HG03469 (cell line): Measurements from ENCODE around the gene CCL20.
"Not testable (repeated sequence)": the region's sequence is repeated elsewhere in the genome, so short reads cannot be mapped to it uniquely, and the experiment has no call there.

ENCODE experiments used
- ATAC-seq: cut with Tn5 transposase; IDR thresholded peaks from one replicate; pipeline ENCODE4 v1.9.1; 2021; ENCODE audit warnings: mild to moderate bottlenecking, moderate library complexity, moderate number of reproducible peaks; ENCODE audit not compliant: unreplicated experiment

CCL20 gene, protein sequence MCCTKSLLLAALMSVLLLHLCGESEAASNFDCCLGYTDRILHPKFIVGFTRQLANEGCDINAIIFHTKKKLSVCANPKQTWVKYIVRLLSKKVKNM

DNA sequence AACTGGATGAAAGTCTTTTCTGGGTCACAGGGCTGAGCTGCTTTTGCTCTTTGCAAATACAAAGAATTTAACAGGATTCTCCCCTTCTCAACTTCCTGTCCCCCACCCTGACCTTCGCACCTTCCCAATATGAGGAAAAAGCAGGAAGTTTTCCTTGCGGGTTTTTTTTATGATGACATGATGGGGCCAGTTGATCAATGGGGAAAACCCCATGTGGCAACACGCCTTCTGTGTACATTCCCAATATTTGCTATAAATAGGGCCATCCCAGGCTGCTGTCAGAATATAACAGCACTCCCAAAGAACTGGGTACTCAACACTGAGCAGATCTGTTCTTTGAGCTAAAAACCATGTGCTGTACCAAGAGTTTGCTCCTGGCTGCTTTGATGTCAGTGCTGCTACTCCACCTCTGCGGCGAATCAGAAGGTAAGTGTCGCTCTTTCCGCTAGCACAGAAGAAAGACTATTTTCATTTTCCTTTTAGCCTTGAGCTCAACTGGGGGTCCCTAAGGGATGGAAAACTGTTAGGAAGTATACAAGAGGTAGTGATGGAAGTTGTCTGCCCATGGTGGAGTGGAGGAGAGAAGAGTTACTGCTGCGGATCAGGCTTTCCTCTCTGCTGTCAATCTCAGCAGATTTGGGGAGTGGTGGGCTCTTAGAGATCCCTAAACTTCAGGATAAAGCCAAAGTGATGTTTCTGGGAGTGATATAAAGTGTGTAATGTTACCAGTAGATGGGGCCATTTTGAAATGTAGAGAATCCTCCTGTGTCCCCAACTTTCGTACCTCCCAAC is at the start of gene CCL20:
TSS of gene CCL20 (plus strand) at position 281 of the 792 bp plus-strand sequence. CDS start at position 351, 70 bp downstream.
- no peak for ATAC-seq

DNA sequence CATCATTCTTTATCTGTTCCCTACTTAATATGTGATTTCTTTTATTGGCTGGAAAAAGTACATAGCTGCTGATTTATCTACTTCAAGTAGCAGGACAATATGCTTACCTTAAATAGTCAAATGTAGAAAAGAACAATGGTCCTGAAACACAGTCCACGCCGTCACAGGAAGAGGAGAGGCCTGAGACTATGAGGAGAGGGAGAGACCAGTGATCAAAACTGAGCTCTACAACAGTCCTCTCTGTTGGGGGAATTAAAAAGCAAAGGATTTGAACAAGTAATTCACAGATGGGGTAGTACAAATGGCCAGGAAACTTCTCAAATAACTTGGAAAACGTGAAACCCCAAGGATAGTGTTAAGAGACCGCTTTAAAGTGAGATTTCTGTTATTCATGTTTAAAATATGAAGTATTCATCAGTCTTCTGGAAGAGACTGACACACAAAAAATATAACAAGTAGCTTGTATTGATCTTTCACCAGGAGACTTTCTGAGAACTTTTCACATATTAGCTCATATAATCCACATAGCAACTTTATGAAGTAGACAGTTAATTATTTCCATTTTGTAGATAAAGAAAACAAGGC is 47.8 kb upstream of the CCL20 start:
- ATAC-seq, result no peak

DNA sequence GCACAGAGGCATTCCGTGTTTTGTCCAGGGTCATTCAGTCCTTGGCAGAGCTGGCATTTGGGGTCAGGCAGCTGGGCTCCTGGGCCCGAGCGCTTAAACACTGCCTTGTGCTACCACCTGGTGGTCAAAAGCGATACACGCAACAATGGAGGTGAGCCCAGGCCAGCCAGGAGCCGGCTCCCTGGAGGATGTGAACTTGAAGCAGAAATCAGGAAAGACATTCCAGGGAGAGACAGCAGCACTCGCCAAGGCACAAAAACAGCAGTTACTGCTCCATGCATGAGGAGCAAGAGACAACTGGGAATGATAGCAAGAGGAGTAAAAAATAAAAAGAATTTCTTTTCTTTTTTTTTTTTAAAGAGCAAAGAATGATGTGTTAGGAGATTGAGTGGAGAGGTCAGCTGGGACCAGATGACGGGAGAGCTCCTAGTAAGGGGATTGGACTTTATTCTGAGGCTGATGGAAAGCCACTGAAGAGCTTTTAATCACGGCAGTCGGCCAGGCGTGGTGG is 47.2 kb upstream of the CCL20 start:
- peak; percentile 98 for ATAC-seq

DNA sequence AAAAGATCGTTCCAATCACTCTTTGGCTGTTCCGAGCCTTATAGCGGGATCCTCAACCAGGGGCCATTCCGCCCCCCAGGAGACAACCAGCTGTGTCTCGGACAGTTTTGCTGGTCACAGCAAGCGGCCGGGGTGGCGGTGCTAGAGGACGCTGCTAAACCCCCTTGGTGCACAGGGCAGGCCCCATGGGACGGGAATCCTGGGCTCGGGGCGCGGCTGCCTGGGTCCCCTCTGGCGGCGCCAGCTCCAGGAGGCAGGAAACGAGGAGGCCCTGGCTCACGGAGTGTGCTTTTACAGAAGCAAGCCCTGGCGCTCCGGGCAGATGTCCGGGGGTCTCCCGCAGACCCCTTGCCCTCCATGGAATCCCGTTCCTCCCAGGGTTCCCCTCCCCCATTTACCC is 45.8 kb upstream of the CCL20 start:
- no peak for ATAC-seq

DNA sequence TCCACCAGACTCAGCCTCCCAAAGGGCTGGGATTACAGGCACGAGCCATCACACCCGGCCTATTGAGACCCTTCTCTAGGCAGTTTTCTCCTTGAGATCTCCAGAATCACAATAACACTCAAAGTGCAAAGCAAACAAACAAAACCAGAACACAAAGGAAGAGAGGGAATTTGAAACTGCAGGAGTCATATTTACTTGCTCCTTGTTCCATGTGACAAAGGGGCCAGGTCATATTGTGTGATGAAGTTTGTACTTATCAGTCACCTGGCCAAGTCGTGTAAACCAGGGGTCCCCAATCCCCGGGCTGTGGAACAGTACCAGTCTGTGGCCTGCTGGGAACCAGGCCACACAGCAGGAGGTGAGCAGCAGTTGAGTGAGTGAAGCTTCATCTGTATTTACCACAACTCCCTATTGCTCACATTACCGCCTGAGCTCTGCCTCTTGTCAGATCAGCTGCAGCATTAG is 41.4 kb upstream of the CCL20 start:
- no peak for ATAC-seq

DNA sequence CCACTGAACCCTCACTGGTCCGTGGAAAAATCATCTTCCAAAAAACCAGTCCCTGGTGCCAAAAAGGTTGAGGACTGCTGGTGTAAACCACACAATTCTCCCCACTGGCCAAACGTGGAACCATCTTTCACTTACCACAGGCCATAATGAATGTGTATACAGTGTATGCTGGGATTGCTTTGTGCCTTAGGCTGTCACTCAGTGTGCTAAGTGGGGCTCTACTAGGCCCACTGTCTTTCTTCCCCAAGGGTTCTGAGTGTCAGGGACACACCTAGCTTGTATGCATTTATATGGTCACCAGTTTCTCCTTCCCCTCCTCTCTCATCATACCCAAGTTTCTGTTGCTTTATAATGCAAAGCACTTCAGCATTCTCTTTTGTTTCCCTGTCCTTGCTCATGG is 40.7 kb upstream of the CCL20 start:
- ATAC-seq, result no peak

DNA sequence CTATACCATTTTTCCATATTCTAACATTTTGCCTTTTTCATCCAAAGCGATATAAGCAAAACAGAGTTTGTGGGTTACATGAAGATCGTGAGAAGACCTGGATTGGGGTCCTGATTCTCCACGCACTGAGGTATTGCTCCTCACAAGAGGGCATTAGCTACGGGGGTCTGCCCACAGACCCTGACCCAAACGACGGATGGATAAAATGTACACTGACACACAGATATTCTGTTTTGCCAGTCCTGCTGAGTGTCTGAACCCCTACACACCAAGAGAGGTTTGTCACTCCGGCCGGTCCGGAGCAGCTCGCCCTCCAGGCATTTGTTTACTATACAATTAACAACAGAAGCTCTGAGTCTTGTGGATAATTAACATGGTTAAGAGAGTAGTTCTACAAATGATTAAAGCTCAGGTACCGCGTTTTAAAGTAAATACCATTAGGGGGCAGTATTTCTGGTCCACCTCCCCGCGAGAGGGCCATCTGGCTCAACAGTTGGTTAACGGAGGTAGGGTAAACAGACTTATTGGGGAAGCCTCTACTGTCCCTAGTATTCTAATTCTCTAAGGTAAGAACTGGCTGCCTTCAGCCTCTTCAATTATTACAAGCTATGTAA is 39.5 kb upstream of the CCL20 start:
- no peak for ATAC-seq

DNA sequence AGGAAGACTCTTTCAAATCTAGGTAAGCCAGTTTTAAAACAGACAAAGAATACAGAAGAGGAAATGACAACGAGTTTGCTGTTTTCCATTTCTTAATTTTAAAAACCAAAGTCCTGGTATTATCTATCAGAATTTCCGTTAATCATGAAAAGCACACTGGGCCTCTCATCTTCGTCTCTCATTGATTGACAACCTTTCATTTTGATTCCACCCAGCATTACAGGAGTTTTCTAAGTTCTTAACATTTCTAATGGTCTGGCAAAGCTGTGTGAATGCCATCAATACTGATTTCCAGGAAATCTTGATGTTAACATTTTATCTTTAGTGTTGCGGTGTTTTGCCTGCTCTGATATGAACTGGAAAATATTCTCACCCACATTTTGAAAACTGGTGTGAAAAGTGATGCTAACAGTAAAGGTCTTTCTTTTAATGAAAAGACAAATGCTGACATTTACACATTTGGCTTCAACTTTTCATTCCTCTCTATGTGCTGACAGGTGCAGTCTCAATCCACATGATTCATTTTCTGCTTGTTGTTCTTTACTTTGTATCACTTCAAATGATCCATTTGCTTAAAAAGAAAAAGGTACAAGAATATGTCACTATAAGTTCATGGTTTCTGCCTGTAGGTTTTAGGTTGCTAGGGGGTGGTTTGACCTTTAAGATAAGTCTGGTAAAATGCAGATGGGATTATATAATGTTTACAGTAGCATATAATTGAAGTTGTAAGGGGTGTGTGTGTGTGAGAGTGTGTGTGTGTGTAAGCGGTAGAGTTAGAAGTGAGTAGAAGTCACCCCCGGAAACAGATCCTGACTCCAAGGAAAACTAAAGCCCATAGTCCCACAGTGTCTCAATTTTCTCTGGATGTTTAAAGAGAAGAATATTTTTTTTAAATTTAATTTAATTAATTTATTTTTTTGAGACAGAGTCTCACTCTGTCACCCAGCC is 38.5 kb upstream of the CCL20 start:
- no peak for ATAC-seq

DNA sequence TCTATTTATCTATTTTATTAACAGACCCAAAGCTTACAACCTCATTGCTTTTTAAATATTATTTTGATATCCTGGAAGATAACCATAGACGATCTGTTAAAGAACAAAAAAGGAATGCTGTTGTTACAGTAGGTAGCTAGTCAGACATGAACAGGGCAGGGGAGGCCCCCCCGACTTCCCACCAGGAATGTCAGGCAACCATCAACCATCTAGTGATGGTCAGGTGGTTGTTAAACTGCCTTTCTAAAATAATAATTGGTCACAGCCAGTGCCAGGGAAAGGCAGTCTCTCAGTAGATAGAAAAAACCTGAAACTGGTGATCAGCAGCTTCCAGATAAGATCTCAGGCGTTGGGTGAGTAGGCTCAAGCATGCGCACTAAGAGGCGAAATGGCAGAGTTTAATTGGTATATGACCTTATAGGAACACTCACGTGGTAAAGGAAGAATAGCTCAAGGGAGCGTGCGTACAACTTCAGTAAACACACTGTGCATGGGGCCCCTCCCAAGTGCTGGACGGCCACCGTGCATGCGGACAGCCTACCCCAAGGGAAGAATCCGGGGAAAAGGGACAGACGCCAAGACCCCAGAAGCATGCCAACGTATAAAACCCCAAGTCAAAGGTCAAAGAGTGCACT is 32.5 kb upstream of the CCL20 start:
- no peak for ATAC-seq

DNA sequence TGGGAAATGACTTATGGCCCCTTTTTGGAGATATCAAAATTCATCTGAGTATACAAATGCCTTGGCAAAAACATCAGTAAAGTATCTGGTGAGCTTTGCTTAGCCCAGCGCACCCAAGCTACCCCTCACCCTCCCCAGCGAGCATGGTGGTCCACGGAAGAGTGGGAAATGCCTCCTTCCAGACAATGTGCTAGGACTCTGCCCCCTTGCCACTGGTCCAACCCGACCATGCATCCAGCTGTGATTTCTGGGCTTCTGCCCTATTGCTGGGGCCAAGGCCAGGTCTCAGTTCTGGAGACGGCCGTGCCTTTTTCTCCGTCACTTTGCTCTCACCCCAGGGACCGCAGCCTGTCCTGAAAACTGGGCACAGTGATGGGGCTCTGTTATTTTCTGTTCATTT is 31.8 kb upstream of the CCL20 start:
- no peak for ATAC-seq

DNA sequence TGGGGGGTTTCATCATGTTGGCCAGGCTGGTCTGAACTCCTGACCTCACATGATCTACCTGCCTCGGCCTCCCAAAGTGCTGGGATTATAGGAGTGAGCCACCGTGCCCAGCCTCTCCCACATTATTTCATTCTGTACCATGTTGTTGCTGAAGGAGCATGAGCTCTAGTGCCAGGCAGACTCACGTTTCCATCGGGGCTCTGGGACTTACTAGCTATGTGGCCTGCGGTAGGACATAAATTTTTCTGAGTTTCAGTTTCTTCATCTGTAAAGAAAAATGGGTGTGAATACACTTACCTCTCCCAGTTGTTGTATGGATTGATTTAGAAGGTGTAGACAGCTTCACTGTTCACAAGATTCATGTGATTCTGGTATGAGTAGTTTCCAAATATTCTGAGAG is 30.8 kb upstream of the CCL20 start:
- ATAC-seq, result peak; percentile 45

DNA sequence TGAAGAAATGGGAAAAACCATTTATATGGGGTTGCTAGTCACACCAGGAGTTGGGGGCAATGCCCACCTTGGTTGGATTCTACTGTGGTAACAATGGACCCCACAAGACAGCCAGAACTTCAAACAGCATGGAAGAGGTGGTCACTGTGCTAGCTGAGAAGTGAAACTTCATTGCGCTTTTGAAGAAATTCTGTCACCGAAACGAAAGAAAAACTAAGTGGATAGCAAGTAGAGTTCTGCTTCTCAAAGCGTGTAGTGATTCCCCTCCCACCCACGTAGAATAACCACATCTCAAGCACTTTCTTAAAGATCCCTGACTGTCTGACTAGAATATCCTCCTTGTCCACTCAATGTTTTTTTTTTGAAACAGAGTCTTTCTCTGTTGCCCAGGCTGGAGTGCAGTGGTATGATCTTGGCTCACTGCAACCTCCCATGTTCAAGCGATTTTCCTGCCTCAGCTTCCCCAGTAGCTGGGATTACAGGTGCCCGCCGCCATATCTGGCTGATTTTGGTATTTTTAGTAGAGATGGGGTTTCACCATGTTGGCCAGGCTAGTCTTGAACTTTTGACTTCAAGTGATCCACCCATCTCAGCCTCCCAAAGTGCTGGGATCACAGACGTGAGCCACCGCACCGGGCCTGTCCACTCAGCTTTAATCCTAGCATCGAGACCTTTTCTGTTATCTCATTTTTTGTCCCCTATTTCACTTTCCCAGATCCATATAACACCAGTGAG is 30.1 kb upstream of the CCL20 start:
- ATAC-seq, result peak; percentile 98

DNA sequence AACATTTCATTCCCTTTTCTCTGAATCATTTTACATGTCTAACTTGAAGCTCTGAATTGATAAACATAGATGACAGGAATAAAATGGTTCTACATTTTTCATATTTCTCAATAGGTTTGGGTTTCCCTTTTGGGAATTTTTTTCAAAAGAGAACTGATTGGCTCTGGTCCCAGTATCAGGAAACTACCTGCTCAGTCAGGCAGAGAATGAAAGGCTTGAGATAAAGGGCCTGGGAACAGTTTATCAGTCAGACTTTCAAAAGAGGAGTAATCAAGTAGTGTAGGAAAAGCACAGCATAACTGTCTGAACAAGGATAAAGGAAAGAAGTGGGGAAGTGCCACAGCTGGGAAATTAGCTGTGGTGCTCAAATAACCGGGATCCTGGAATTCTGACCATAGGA is 28.3 kb upstream of the CCL20 start:
- ATAC-seq, result no peak

DNA sequence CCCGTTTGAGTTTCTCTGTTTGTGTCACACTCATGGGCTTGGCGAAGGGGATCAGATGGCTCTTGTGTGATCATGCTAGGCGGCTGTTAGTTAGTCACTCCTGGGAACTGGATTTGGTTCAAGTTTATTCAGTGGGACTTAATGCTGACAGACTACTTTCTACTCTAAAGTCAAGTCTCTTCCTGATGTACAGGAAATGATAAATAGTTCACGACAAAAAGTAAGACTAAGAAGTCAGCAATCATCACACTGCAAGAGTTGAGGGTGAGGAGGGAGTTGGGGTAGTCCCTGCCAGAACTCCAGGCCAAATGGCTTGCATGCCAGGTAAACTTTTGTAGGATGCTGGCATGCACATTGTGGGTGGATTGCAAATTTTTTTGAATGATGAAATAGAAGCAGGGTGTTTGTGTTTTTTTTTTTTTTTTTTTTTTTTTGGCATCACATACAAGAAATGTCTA is 25.1 kb upstream of the CCL20 start:
- ATAC-seq, result no peak

DNA sequence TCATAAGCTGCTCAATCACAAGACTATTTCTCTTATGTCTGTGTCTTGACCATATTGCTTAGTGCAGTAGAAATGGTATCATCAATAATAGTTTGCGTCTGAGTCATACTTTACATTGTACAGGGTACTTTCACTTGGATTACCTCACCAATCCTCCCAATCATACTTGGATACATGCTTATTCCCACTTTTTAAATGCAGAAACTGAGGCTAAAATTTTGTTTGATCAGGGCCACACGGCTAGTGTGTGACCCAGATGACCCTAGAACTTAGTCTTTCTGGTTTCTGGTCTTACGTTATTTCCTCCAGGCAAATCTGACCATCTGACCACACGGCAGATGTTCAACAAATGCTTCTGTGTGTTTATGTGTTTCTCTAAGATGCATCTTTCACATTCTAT is 23.8 kb upstream of the CCL20 start:
- ATAC-seq, result no peak

DNA sequence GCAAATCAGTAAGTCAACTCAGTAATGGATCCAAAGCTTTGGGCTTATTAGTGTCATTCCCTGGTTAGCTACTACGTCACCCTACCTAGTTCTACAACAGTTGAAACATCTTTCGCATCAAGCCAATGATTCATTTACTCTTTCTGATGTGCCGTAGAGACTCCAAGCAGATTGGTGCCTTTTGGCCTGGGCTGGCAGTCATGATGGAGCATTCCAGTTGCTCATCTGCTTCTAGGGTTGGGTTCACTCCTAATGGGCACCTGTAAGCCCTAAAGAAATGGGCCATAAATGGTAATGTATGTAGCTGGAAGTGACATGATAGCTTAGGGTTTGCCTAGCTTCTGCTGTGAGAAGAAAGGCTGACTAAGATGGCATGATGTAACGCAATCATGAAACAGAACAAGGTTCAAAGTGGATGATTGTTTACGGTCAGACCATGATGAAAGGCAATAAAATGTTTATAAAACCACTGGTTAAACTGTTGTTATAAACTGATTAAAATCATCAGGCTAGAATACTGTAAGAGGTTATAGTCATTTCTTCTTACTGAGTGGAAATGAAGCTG is 20.4 kb upstream of the CCL20 start:
- no peak for ATAC-seq

DNA sequence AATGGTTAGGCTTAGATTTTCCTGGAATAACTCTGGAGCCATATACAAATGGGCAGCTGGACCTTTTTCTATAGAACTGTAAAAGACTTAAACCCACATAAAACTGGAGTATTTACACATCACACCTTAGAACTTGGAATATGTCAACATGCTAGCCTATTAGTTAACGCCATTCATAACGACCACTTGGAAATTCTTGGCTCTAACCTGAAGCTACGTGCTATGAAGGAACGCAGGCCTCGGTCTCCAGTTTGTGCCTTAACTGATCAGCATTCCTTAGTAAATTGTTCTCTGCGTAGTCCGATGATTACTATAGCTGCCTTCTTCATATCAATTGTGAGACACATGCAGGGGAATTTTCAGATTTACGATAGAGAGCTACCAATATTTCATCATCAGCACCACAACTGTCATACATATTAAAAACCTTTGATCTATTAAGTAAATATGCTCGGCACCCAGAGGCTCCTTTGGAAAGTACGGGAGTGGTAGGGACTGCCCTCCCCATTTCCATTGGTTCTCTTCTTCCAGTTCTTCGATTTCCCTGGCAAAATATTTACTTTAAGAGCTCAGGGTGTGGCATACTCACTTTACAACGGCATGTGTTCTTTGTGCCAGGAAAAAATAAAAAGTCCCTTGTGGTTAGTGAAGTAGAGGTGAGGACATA is 17.5 kb upstream of the CCL20 start:
- no peak for ATAC-seq

DNA sequence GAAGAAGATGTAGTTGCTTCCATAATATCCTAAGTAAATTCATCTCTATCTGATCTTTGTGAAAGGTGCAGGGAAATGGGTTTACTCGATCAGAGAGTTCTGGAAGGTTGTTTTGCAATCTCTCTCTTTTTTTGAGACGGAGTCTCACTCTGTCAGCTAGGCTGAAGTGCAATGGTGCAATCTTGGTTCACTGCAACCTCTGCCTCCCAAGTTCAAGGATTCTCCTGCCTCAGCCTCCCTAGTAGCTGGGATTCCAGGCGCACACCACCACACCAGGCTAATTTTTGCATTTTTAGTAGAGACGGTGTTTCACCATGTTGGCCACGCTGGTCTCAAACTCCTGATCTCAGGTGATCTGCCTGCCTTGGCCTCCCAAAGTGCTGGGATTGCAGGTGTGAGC is 16.9 kb upstream of the CCL20 start:
- not testable (repeated sequence) for ATAC-seq
